Loucy (cell line): ENCODE data around the gene CYP27B1.

Source experiments
- EZH2phosphoT487 ChIP-seq: fragments of 200-600 bp; IDR thresholded peaks from 2 replicates; pipeline ENCODE4 v1.6.1; 2018; ENCODE audit warnings: antibody characterized with exemption, mild to moderate bottlenecking, moderate library complexity, borderline replicate concordance
- TF ChIP-seq, protein P1 (sequence below): fragments of 200-600 bp; sonication (generic); conservative IDR thresholded peaks from 2 replicates; pipeline ENCODE4 v1.5.1; 2014; ENCODE audit warnings: mild to moderate bottlenecking, antibody characterized with exemption, low read length

DNA sequence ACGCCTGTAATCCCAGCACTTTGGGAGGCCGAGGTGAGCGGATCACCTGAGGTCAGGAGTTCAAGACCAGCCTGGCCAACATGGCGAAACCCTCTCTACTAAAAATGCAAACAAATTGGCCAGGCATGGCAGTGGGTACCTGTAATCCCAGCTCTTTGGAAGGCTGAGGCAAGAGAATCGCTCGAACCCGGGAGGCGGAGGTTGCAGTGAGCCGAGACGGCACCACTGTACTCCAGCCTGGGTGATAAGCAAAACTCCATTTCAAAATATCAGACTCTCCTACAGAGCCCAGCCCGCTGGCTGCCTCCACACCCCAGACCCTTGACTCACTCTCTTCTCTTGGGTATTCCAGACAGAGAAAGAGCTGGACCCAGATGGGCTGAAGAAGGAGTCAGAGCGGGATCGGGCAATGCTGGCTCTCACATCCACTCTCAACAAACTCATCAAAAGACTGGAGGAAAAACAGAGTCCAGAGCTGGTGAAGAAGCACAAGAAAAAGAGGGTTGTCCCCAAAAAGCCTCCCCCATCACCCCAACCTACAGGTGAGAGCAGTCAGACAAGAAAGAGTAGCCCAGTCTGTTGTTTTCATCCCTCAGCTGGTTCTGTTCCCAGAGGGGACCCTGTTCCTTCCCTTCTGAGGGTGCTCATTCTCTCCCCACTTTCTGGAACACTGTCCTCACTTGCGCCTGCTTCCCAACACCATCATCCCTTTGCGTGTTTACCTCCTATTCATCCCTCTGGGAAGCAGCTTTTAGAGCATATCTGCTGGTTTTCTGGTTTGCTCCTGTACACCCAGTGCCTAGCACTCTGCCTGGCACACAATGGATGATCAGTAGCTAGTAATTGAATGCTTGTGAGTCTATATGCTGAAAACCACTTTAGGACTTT is 48.0 kb downstream of the CYP27B1 start:
- TF ChIP-seq, protein P1, sequence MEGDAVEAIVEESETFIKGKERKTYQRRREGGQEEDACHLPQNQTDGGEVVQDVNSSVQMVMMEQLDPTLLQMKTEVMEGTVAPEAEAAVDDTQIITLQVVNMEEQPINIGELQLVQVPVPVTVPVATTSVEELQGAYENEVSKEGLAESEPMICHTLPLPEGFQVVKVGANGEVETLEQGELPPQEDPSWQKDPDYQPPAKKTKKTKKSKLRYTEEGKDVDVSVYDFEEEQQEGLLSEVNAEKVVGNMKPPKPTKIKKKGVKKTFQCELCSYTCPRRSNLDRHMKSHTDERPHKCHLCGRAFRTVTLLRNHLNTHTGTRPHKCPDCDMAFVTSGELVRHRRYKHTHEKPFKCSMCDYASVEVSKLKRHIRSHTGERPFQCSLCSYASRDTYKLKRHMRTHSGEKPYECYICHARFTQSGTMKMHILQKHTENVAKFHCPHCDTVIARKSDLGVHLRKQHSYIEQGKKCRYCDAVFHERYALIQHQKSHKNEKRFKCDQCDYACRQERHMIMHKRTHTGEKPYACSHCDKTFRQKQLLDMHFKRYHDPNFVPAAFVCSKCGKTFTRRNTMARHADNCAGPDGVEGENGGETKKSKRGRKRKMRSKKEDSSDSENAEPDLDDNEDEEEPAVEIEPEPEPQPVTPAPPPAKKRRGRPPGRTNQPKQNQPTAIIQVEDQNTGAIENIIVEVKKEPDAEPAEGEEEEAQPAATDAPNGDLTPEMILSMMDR, result no peak
- TF ChIP-seq EZH2phosphoT487, result no peak
